Stomach (tissue), 9 donors: Measurements from ENCODE around the gene RBSN. TPM values are rescaled to one million over a fixed set of nuclear protein-coding genes. Genes with fewer than 3 reads are reported as not detected.

Experiments used
- DNase-seq, 2 donors: peaks; one replicate each; pipeline versions ENCODE4 v3.0.0 to v3.0.0-alpha.2; 2013 to 2019
- H3K27ac ChIP-seq, 5 donors: fragments of 200-600 bp in 4 of 5; sonication (generic) in 4 of 5; one replicate each; pipeline ENCODE4 v1.5.1; 2013 to 2019; ENCODE audit warnings: mild to moderate bottlenecking in 1 of 5, moderate library complexity in 1 of 5
- H3K27me3 ChIP-seq, 3 donors: fragments of 200-600 bp; sonication (generic); one replicate each; pipeline ENCODE4 v1.5.1; 2017 to 2019; ENCODE audit warnings: mixed run types in 1 of 3
- H3K36me3 ChIP-seq, 4 donors: fragments of 200-600 bp; sonication (generic); 1 replicate in 3 of 4; 2 replicates in 1 of 4; pipeline ENCODE4 v1.5.1; 2016 to 2019
- H3K4me1 ChIP-seq, 4 donors: fragments of 200-600 bp; sonication (generic); one replicate each; pipeline ENCODE4 v1.5.1; 2016 to 2019
- H3K4me3 ChIP-seq, 4 donors: fragments of 200-600 bp; sonication (generic) in 3 of 4; one replicate each; pipeline ENCODE4 v1.5.1; 2016 to 2019; ENCODE audit warnings: mild to moderate bottlenecking in 1 of 4
- H3K9me3 ChIP-seq, 4 donors: fragments of 200-600 bp; sonication (generic); one replicate each; pipeline ENCODE4 v1.5.1; 2016 to 2019
- EP300 ChIP-seq: sonication (generic); formaldehyde crosslinking; IDR thresholded peaks from one replicate; pipeline ENCODE4 v1.6.1; 2017; ENCODE audit warnings: antibody characterized with exemption
- POLR2A ChIP-seq, 4 donors: fragments of 450-650 bp; IDR thresholded peaks; one replicate each; pipeline ENCODE4 v1.6.1; 2016; ENCODE audit warnings: antibody characterized with exemption in 4 of 4, control low read depth in 2 of 4, mild to moderate bottlenecking in 1 of 4, moderate library complexity in 1 of 4
- POLR2AphosphoS5 ChIP-seq, 3 donors: sonication (generic); formaldehyde crosslinking; IDR thresholded peaks; one replicate each; pipeline ENCODE4 v1.6.1; 2016; ENCODE audit warnings: antibody characterized with exemption in 3 of 3
- WGBS, 5 donors: extraction: QIAGEN DNeasy Blood & Tissue Kit in 3 of 5; methylation state at CpG; one replicate each; pipeline versions ENCODE4 v1.1.5 to v1.1.7; 2013 to 2018; 5-methylcytosine and 5-hydroxymethylcytosine counted together
- intact Hi-C: fragments of 100-400 bp; cut with DNase I; formaldehyde crosslinking; loops from one replicate; pipeline ENCODE4 v1.15.1; 2023; ENCODE audit warnings: low total_unique reads
- polyA plus RNA-seq, 3 donors: library from polyadenylated mRNA; stranded (reverse); fragments of 200-250 nt; gene quantifications; one replicate each; pipeline ENCODE4 v1.2.3, GENCODE V29; 2013
- total RNA-seq, 5 donors: library from RNA; depleted of rRNA; stranded (reverse); fragments of >200 nt; gene quantifications; one replicate each; pipeline versions ENCODE4 v1.1.0 to v1.2.3, GENCODE V29; 2014 to 2016
- TF ChIP-seq, protein P1 (sequence below), 7 experiments: fragments of 450-650 bp in 4 of 7; fragments of 200-600 bp in 3 of 7; sonication (generic) in 3 of 7; IDR thresholded peaks; one replicate each; pipeline ENCODE4 v1.5.1; 2016 to 2019; ENCODE audit warnings: antibody characterized with exemption in 7 of 7, control low read depth in 2 of 7, mild to moderate bottlenecking in 1 of 7
- donor health status: healthy with polysubstance abuse.
- donor health status: Bipolar disorder and iron deficiency.
- donor health status: healthy.

The RBSN gene
- total and polyA plus RNA-seq, 8 donors = 4.3 to 127 (median 15.8) TPM

DNA sequence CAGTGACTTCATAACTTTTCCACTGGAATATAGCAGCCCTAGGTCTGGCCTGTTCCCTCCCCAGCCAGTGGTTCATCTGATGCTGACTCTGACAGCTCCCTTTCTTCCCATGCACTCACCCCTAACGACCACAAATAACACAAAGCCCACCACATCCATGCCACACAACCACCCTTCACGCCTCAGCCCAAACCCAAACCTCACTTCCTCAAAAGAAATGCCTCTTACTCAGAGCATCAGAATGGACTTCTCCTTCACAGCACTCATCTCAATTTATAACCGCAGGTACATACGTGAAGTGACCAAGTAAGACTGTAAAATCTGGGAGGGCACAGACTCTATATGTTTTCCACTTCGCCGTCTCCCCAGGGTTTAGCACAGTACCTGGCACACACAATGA is 1.1 kb downstream of the RBSN start:
- intact Hi-C loops = no loop called here
- no peaks in the 10 kb centered on the region for H3K27me3 ChIP-seq
- peak overlapping the region in 3 of 5 donors; percentile 4 to 92 (median 91) for H3K27ac ChIP-seq
- WGBS, 5 donors = 40 to 56% (median 42%) methylated on average over 6 of the region's 6 CpGs
- H3K4me3 ChIP-seq = peak overlapping the region; percentile 89 to 97 (median 93)
- H3K4me1 ChIP-seq = peaks cover 13 to 54% (median 38%) of the 10 kb centered on the region in 4 donors
- no peak for TF ChIP-seq POLR2A (IDR thresholded peaks at IDR 0.05)
- TF ChIP-seq, protein P1, sequence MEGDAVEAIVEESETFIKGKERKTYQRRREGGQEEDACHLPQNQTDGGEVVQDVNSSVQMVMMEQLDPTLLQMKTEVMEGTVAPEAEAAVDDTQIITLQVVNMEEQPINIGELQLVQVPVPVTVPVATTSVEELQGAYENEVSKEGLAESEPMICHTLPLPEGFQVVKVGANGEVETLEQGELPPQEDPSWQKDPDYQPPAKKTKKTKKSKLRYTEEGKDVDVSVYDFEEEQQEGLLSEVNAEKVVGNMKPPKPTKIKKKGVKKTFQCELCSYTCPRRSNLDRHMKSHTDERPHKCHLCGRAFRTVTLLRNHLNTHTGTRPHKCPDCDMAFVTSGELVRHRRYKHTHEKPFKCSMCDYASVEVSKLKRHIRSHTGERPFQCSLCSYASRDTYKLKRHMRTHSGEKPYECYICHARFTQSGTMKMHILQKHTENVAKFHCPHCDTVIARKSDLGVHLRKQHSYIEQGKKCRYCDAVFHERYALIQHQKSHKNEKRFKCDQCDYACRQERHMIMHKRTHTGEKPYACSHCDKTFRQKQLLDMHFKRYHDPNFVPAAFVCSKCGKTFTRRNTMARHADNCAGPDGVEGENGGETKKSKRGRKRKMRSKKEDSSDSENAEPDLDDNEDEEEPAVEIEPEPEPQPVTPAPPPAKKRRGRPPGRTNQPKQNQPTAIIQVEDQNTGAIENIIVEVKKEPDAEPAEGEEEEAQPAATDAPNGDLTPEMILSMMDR (IDR thresholded peaks at IDR 0.05) = no peak
- no peaks in the 10 kb centered on the region for H3K9me3 ChIP-seq
- H3K36me3 ChIP-seq = peaks cover 21 to 37% (median 35%) of the 10 kb centered on the region in 4 donors
- DNase-seq = no peak

- no peaks in the 10 kb centered on the region for H3K9me3 ChIP-seq
- intact Hi-C loops = no loop called here
- WGBS, 5 donors = 75 to 89% (median 84%) methylated on average over 3 of the region's 3 CpGs
- TF ChIP-seq EP300 = no peak
- TF ChIP-seq POLR2AphosphoS5 (IDR thresholded peaks at IDR 0.05) = no peak
- no peak for TF ChIP-seq POLR2A (IDR thresholded peaks at IDR 0.05)
- TF ChIP-seq, protein P1 (IDR thresholded peaks at IDR 0.05) = no peak
- no peaks in the 10 kb centered on the region for H3K27me3 ChIP-seq
- no peak for DNase-seq
- no peak overlapping the region for H3K4me3 ChIP-seq
- H3K36me3 ChIP-seq = peaks cover 21 to 53% (median 52%) of the 10 kb centered on the region in 4 donors
- peaks cover 0 to 36% (median 23%) of the 10 kb centered on the region in 4 donors for H3K4me1 ChIP-seq
- H3K27ac ChIP-seq = no peak overlapping the region
Observed at GRCh38 chr3:15096046-15096445, 2.9 kb downstream of the RBSN start.

DNA sequence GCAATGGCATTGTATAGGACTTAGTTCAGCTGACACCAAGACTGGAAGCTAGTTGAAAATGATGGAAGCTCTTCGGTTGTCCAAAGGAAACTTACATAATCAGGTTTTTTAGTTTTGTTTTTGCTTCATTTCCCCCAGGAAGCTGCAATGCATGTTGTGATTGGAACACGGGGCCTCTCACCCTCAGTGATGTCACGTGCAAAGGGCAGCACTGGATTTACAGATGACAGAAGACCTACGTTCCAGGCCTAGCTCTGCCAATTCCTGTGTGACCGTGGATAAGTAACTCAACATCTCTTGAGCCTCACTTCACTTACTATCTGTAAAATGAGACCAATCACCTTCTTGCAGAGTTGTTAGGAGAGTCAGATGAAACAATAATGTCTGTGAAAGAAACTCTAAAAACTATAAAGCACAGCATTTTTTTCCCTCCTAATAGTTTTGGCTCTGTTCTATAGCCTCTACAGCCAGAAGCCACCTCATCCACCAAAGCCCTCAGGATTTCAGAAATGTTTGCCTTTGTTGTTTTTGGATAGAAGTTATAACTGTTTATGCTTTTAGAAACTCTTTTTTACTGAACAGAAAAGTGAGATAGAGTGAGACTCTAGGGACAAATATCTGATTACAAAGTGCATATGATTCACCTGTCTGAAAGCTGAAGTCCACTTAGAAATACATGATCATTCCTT is 4.6 kb downstream of the RBSN start:
- TF ChIP-seq POLR2A (IDR thresholded peaks at IDR 0.05) (no peak), POLR2AphosphoS5 (IDR thresholded peaks at IDR 0.05) (no peak), EP300 (no peak)
- TF ChIP-seq, protein P1 (IDR thresholded peaks at IDR 0.05) = no peak
- Histone ChIP-seq H3K27me3 (no peaks in the 10 kb centered on the region), H3K9me3 (no peaks in the 10 kb centered on the region), H3K4me1 (peaks cover 0 to 27% (median 15%) of the 10 kb centered on the region in 4 donors), H3K36me3 (peaks cover 28 to 70% (median 65%) of the 10 kb centered on the region in 4 donors), H3K27ac (no peak overlapping the region), H3K4me3 (no peak overlapping the region)
- no peak for DNase-seq
- WGBS, 5 donors = 85 to 91% (median 88%) methylated on average over 5 of the region's 5 CpGs
- intact Hi-C loops = no loop called here

GRCh38 chr3:15092686-15093085 is 6.3 kb downstream of the RBSN start:
- Histone ChIP-seq H3K9me3 (no peaks in the 10 kb centered on the region), H3K36me3 (peaks cover 28 to 86% (median 82%) of the 10 kb centered on the region in 4 donors), H3K4me1 (peaks cover 0 to 20% (median 9%) of the 10 kb centered on the region in 4 donors), H3K27me3 (no peaks in the 10 kb centered on the region), H3K4me3 (no peak overlapping the region), H3K27ac (no peak overlapping the region)
- DNase-seq = no peak
- no peak for TF ChIP-seq POLR2AphosphoS5 (IDR thresholded peaks at IDR 0.05)
- TF ChIP-seq, protein P1 (IDR thresholded peaks at IDR 0.05) = no peak
- TF ChIP-seq POLR2A (IDR thresholded peaks at IDR 0.05) = no peak
- TF ChIP-seq EP300 = no peak
- intact Hi-C loops = no loop called here
- WGBS, 5 donors = 77 to 96% (median 90%) methylated on average over 1 of the region's 1 CpG
